GM23338 (cell line): ENCODE data around the gene FLOT2. TPM values are rescaled to one million over a fixed set of nuclear protein-coding genes. Genes with fewer than 3 reads are reported as not detected.
A peak's percentile ranks its signal among the peaks of the same experiment; 100 is the strongest.

Source experiments
- ATAC-seq: fragments of 200-7000 bp; cut with Tn5 transposase; 3 replicates; pipeline ENCODE4 v1.9.1; 2020
- DNase-seq: peaks from one replicate; pipeline ENCODE4 v3.0.0-alpha.2; 2015; ENCODE audit warnings: low spot score
- H2AFZ ChIP-seq: fragments of 200-600 bp; sonication (generic); 2 replicates; pipeline ENCODE4 v1.8.0; 2016; ENCODE audit warnings: antibody characterized with exemption, mild to moderate bottlenecking, moderate library complexity
- H3F3A ChIP-seq: fragments of 200-600 bp; sonication (generic); replicated peaks from 2 replicates; pipeline ENCODE4 v1.8.0; 2017; ENCODE audit warnings: antibody characterized with exemption, mixed run types, low read depth
- H3K27ac ChIP-seq: fragments of 200-600 bp; sonication (generic); 2 replicates; pipeline ENCODE4 v1.6.1; 2016; ENCODE audit warnings: low read depth
- H3K27me3 ChIP-seq: fragments of 200-600 bp; sonication (generic); 2 replicates; pipeline ENCODE4 v1.8.0; 2016; ENCODE audit warnings: mild to moderate bottlenecking, mixed run types, moderate library complexity; ENCODE audit not compliant: insufficient read depth
- H3K36me3 ChIP-seq: fragments of 200-600 bp; sonication (generic); 2 replicates; pipeline ENCODE4 v1.8.0; 2016; ENCODE audit warnings: mild to moderate bottlenecking; ENCODE audit not compliant: insufficient read depth
- H3K4me1 ChIP-seq: fragments of 200-600 bp; sonication (generic); 2 replicates; pipeline ENCODE4 v1.8.0; 2016; ENCODE audit warnings: mild to moderate bottlenecking, moderate library complexity; ENCODE audit not compliant: insufficient read depth
- H3K4me2 ChIP-seq: fragments of 200-600 bp; sonication (generic); 2 replicates; pipeline ENCODE4 v1.7.1; 2017; ENCODE audit warnings: mixed run types
- H3K4me3 ChIP-seq: fragments of 200-600 bp; sonication (generic); 2 replicates; pipeline ENCODE4 v1.6.1; 2016; ENCODE audit warnings: mixed run types
- H3K79me2 ChIP-seq: fragments of 200-600 bp; sonication (generic); replicated peaks from 2 replicates; pipeline ENCODE4 v1.8.0; 2017; ENCODE audit warnings: mild to moderate bottlenecking; ENCODE audit not compliant: insufficient read depth
- H3K9me2 ChIP-seq: fragments of 200-600 bp; sonication (generic); 2 replicates; pipeline ENCODE4 v1.8.0; 2017; ENCODE audit not compliant: insufficient read depth
- H4K20me1 ChIP-seq: fragments of 200-600 bp; sonication (generic); replicated peaks from 2 replicates; pipeline ENCODE4 v1.8.0; 2017; ENCODE audit warnings: mild to moderate bottlenecking; ENCODE audit not compliant: insufficient read depth
- H3K27ac Mint-ChIP-seq: 2 replicates; pipeline ENCODE4 v1.8.0; 2020; ENCODE audit warnings: inconsistent platforms, mild to moderate bottlenecking, moderate library complexity, mixed read lengths
- H3K27me3 Mint-ChIP-seq: 3 replicates; pipeline ENCODE4 v1.8.0; 2022; ENCODE audit warnings: low read depth, mild to moderate bottlenecking, moderate library complexity, mixed read lengths, inconsistent platforms; ENCODE audit not compliant: insufficient read depth, poor library complexity
- H3K36me3 Mint-ChIP-seq: 3 replicates; pipeline ENCODE4 v1.8.0; 2021; ENCODE audit warnings: low read depth, mild to moderate bottlenecking, inconsistent platforms, moderate library complexity, mixed read lengths
- H3K4me1 Mint-ChIP-seq: 3 replicates; pipeline ENCODE4 v1.8.0; 2020; ENCODE audit warnings: mild to moderate bottlenecking, inconsistent platforms, mixed read lengths
- H3K4me3 Mint-ChIP-seq: 3 replicates; pipeline ENCODE4 v1.8.0; 2021; ENCODE audit warnings: moderate library complexity, mild to moderate bottlenecking, inconsistent platforms, mixed read lengths
- H3K9me3 Mint-ChIP-seq: 3 replicates; pipeline ENCODE4 v1.8.0; 2020; ENCODE audit warnings: moderate library complexity, mild to moderate bottlenecking, inconsistent platforms, mixed read lengths
- CREB1 ChIP-seq: fragments of 250-450 bp; sonication (Bioruptor Pico); IDR thresholded peaks from 2 replicates; pipeline ENCODE4 v1.5.0; 2020; ENCODE audit warnings: low read depth, mild to moderate bottlenecking, moderate library complexity
- ETS1 ChIP-seq: IDR thresholded peaks from 2 replicates; pipeline ENCODE4 v1.6.1; 2016; ENCODE audit warnings: antibody characterized with exemption
- EZH2 ChIP-seq: fragments of 200-600 bp; sonication (generic); IDR thresholded peaks from one replicate; pipeline ENCODE4 v1.8.0; 2017; ENCODE audit warnings: antibody characterized with exemption, mild to moderate bottlenecking, low read depth; ENCODE audit not compliant: unreplicated experiment
- NANOG ChIP-seq: IDR thresholded peaks from 2 replicates; pipeline ENCODE4 v1.6.1; 2016; ENCODE audit warnings: antibody characterized with exemption, borderline replicate concordance
- POLR2AphosphoS5 ChIP-seq: IDR thresholded peaks from 2 replicates; pipeline ENCODE4 v1.6.1; 2016; ENCODE audit warnings: antibody characterized with exemption, low read depth
- STAT1 ChIP-seq: IDR thresholded peaks from one replicate; pipeline ENCODE4 v1.6.1; 2016; ENCODE audit warnings: antibody characterized with exemption; ENCODE audit not compliant: unreplicated experiment
- polyA plus RNA-seq: library from polyadenylated mRNA; unstranded; fragments of >200 nt; fragmentation: Nextera tagmentation; extraction: Ambion mirVana; gene quantifications from 2 replicates; pipeline ENCODE4 v1.2.1, GENCODE V29; 2016
- total RNA-seq: library from RNA; depleted of rRNA; stranded (reverse); fragments of >200 nt; shearing (Covaris generic); gene quantifications from 2 replicates; pipeline ENCODE4 v1.2.3, GENCODE V29; 2014

The FLOT2 gene
- total and polyA plus RNA-seq, 2 experiments from 2014 or later, result 49.8 to 66.1 TPM

- ATAC-seq (no peak), DNase-seq (no peak)
- H3K9me2 ChIP-seq, result no peaks in the 10 kb centered on the region
- H3K79me2 ChIP-seq, result peaks cover 100% of the 10 kb centered on the region
- peaks cover 59% of the 10 kb centered on the region for H3K4me1 Mint-ChIP-seq
- no peaks in the 10 kb centered on the region for H3K27me3 Mint-ChIP-seq
- H3F3A ChIP-seq, result peaks cover 16% of the 10 kb centered on the region
- H3K4me3 Mint-ChIP-seq, result no peak overlapping the region
- no peak overlapping the region for H3K27ac Mint-ChIP-seq
- no peaks in the 10 kb centered on the region for H3K27me3 ChIP-seq
- peak overlapping the region; percentile 71 for H3K27ac ChIP-seq
- H3K36me3 Mint-ChIP-seq, result peaks cover 30% of the 10 kb centered on the region
- peaks cover 55% of the 10 kb centered on the region for H3K4me1 ChIP-seq
- no peak overlapping the region for H3K4me3 ChIP-seq
- H3K4me2 ChIP-seq, result no peak overlapping the region; the same call in 1 of the 2 replicates
- no peaks in the 10 kb centered on the region for H3K9me3 Mint-ChIP-seq
- H4K20me1 ChIP-seq, result peaks cover 72% of the 10 kb centered on the region
- H2AFZ ChIP-seq, result no peak overlapping the region
- TF ChIP-seq NANOG (no peak), EZH2 (no peak)
- H3K36me3 ChIP-seq, result peaks cover 15% of the 10 kb centered on the region; the same call in 1 of the 2 replicates
Measured at GRCh38 chr17:28940142-28940541, 42.6 kb upstream of the FLOT2 start.

GRCh38 chr17:28938552-28938951 is 41.0 kb upstream of the FLOT2 start:
- TF ChIP-seq CREB1 (CRISPR knock-in tag) (no peak), NANOG (no peak)
- ATAC-seq, result no peak
- Mint-ChIP-seq H3K9me3 (no peaks in the 10 kb centered on the region), H3K36me3 (peaks cover 25% of the 10 kb centered on the region), H3K27ac (peak overlapping the region; percentile 9; the same call in 1 of the 2 replicates), H3K4me3 (no peak overlapping the region), H3K4me1 (peaks cover 58% of the 10 kb centered on the region), H3K27me3 (no peaks in the 10 kb centered on the region)
- no peak overlapping the region for H2AFZ ChIP-seq
- no peak for DNase-seq
- peaks cover 73% of the 10 kb centered on the region for H4K20me1 ChIP-seq
- H3K27ac ChIP-seq, result no peak overlapping the region
- peaks cover 13% of the 10 kb centered on the region for H3F3A ChIP-seq
- H3K27me3 ChIP-seq, result no peaks in the 10 kb centered on the region
- peaks cover 55% of the 10 kb centered on the region for H3K4me1 ChIP-seq
- no peak overlapping the region for H3K4me3 ChIP-seq
- H3K79me2 ChIP-seq, result peaks cover 100% of the 10 kb centered on the region
- H3K4me2 ChIP-seq, result no peak overlapping the region
- H3K36me3 ChIP-seq, result peaks cover 9% of the 10 kb centered on the region; the same call in 1 of the 2 replicates
- no peaks in the 10 kb centered on the region for H3K9me2 ChIP-seq

- Histone ChIP-seq H4K20me1 (peaks cover 78% of the 10 kb centered on the region), H3K4me2 (peak overlapping the region; percentile 67), H3F3A (peaks cover 13% of the 10 kb centered on the region), H3K79me2 (peaks cover 100% of the 10 kb centered on the region), H2AFZ (no peak overlapping the region), H3K27ac (peak overlapping the region; percentile 34; the same call in 1 of the 2 replicates), H3K9me2 (no peaks in the 10 kb centered on the region), H3K4me1 (peaks cover 55% of the 10 kb centered on the region), H3K4me3 (no peak overlapping the region), H3K27me3 (no peaks in the 10 kb centered on the region), H3K36me3 (peaks cover 9% of the 10 kb centered on the region; the same call in 1 of the 2 replicates)
- Mint-ChIP-seq H3K36me3 (peaks cover 17% of the 10 kb centered on the region), H3K27ac (no peak overlapping the region), H3K27me3 (no peaks in the 10 kb centered on the region), H3K4me3 (no peak overlapping the region), H3K4me1 (peaks cover 58% of the 10 kb centered on the region), H3K9me3 (no peaks in the 10 kb centered on the region)
- ATAC-seq (no peak), DNase-seq (peak; percentile 22)
- TF ChIP-seq STAT1 (no peak), POLR2AphosphoS5 (no peak), ETS1 (no peak)
Measured at GRCh38 chr17:28937044-28937729, 39.7 kb upstream of the FLOT2 start.
